Measurements from ENCODE around the gene GALC.

DNA sequence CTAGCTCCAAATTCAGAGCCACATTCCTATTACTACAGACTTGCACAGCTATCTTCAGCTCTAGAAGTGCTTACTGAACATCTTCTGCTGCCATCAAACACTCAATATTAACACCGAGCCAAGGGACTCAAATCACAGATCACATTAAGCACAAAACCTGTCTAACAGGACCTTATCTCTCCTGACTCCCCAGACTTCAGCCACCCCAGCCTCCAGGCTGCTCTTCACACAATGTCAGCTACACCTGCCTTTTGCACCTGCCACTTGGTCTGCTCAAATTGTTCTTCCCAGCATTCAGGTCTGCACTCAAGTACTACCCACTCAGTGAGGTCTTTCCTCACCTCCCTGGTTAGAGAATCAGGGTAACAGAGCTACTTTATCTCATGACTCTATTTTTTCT, 57.1 kb downstream of the GALC start:
- TF ChIP-seq CTCF (conservative IDR thresholded peaks at IDR 0.05; ENCODE audit: low read length) = no peak
- TF ChIP-seq EZH2phosphoT487 (IDR thresholded peaks at IDR 0.05; ENCODE audit: borderline replicate concordance) = no peak
